SU-DHL-6 (cell line): Measurements from ENCODE around the gene GPRC5C.

Experiments
- H2AFZ ChIP-seq: fragments of 200-600 bp; sonication (generic); 2 replicates; pipeline ENCODE4 v1.6.1; 2014; ENCODE audit warnings: low read depth, mild to moderate bottlenecking, moderate library complexity, mixed read lengths, antibody characterized with exemption, low read length; ENCODE audit not compliant: severe bottlenecking
- H3F3A ChIP-seq: fragments of 200-600 bp; shearing (Covaris generic); 2 replicates; pipeline ENCODE4 v1.6.0; 2016; ENCODE audit warnings: antibody characterized with exemption, mild to moderate bottlenecking; ENCODE audit not compliant: insufficient read depth
- H3K27ac ChIP-seq: fragments of 200-600 bp; sonication (generic); 2 replicates; pipeline ENCODE4 v1.5.1; 2016; ENCODE audit warnings: low read depth, mild to moderate bottlenecking, low read length, moderate library complexity, mixed read lengths
- H3K27me3 ChIP-seq: fragments of 200-600 bp; sonication (generic), shearing (Covaris generic); 2 replicates; pipeline ENCODE4 v1.6.0; 2014; ENCODE audit warnings: mild to moderate bottlenecking, low read length
- H3K36me3 ChIP-seq: fragments of 200-600 bp; sonication (generic); 2 replicates; pipeline ENCODE4 v1.6.1; 2014; ENCODE audit warnings: mild to moderate bottlenecking, low read length, mixed read lengths
- H3K4me2 ChIP-seq: fragments of 300-600, 200-600 bp; shearing (Covaris generic), sonication (generic); 2 replicates; pipeline ENCODE4 v1.6.0; 2014; ENCODE audit warnings: low read length, low read depth, mild to moderate bottlenecking; ENCODE audit not compliant: poor library complexity, severe bottlenecking
- H3K4me3 ChIP-seq: fragments of 200-600 bp; sonication (generic); 2 replicates; pipeline ENCODE4 v1.5.1; 2014; ENCODE audit warnings: antibody characterized with exemption, low read length, mild to moderate bottlenecking, mixed read lengths; ENCODE audit not compliant: insufficient read depth, poor library complexity, severe bottlenecking
- H3K79me2 ChIP-seq: fragments of 200-600 bp; sonication (generic); 2 replicates; pipeline ENCODE4 v1.6.1; 2014; ENCODE audit warnings: mild to moderate bottlenecking, low read length, moderate library complexity; ENCODE audit not compliant: insufficient read depth
- H3K9ac ChIP-seq: fragments of 200-600 bp; sonication (generic); 2 replicates; pipeline ENCODE4 v1.7.0; 2014; ENCODE audit warnings: mild to moderate bottlenecking, low read length
- H3K9me2 ChIP-seq: fragments of 200-600 bp; sonication (generic); replicated peaks from 2 replicates; pipeline ENCODE4 v1.6.1; 2014; ENCODE audit warnings: low read length; ENCODE audit not compliant: insufficient read depth
- H3K9me3 ChIP-seq: fragments of 200-600 bp; sonication (generic); 2 replicates; pipeline ENCODE4 v1.6.1; 2014; ENCODE audit warnings: low read length, mixed read lengths; ENCODE audit not compliant: insufficient read depth
- H4K20me1 ChIP-seq: fragments of 200-600 bp; sonication (generic); 2 replicates; pipeline ENCODE4 v1.6.1; 2014; ENCODE audit warnings: low read depth, mild to moderate bottlenecking, antibody characterized with exemption, low read length, moderate library complexity, mixed read lengths
- CTCF ChIP-seq: fragments of 200-600 bp; sonication (generic); IDR thresholded peaks from one replicate; pipeline ENCODE4 v1.5.1; 2017; ENCODE audit warnings: antibody characterized with exemption, mild to moderate bottlenecking, low read length, moderate library complexity; ENCODE audit not compliant: insufficient read depth, poor library complexity, severe bottlenecking
- EZH2phosphoT487 ChIP-seq: fragments of 200-600 bp; sonication (generic), shearing (Covaris generic); conservative IDR thresholded peaks from 2 replicates; pipeline ENCODE4 v1.6.1; 2018; ENCODE audit warnings: mild to moderate bottlenecking, antibody characterized with exemption, low read length, moderate library complexity, mixed read lengths

GPRC5C gene

GRCh38 chr17:74392848-74393247, 39.0 kb upstream of the GPRC5C start:
- H3K79me2 ChIP-seq = no peaks in the 10 kb centered on the region
- H3K36me3 ChIP-seq = no peaks in the 10 kb centered on the region
- no peaks in the 10 kb centered on the region for H4K20me1 ChIP-seq
- no peak overlapping the region for H2AFZ ChIP-seq
- H3K27me3 ChIP-seq = no peaks in the 10 kb centered on the region
- no peak overlapping the region for H3K27ac ChIP-seq
- no peak overlapping the region for H3K9ac ChIP-seq
- H3K4me2 ChIP-seq = no peak overlapping the region
- H3F3A ChIP-seq = no peaks in the 10 kb centered on the region
- no peaks in the 10 kb centered on the region for H3K9me2 ChIP-seq
- TF ChIP-seq EZH2phosphoT487 = no peak
- no peak for TF ChIP-seq CTCF
- H3K9me3 ChIP-seq = no peaks in the 10 kb centered on the region
- no peak overlapping the region for H3K4me3 ChIP-seq

GRCh38 chr17:74393346-74393942, 38.4 kb upstream of the GPRC5C start:
- no peaks in the 10 kb centered on the region for H3K9me3 ChIP-seq
- no peak overlapping the region for H3K4me3 ChIP-seq
- TF ChIP-seq EZH2phosphoT487 (no peak), CTCF (no peak)
- H3K9ac ChIP-seq = no peak overlapping the region
- H2AFZ ChIP-seq = no peak overlapping the region
- H3K27me3 ChIP-seq = no peaks in the 10 kb centered on the region
- no peaks in the 10 kb centered on the region for H3K9me2 ChIP-seq
- no peaks in the 10 kb centered on the region for H3K79me2 ChIP-seq
- no peaks in the 10 kb centered on the region for H3K36me3 ChIP-seq
- no peaks in the 10 kb centered on the region for H4K20me1 ChIP-seq
- no peak overlapping the region for H3K4me2 ChIP-seq
- H3K27ac ChIP-seq = no peak overlapping the region
- no peaks in the 10 kb centered on the region for H3F3A ChIP-seq

- H3K27ac ChIP-seq = no peak overlapping the region
- no peaks in the 10 kb centered on the region for H3K79me2 ChIP-seq
- no peaks in the 10 kb centered on the region for H3K9me3 ChIP-seq
- no peaks in the 10 kb centered on the region for H3K36me3 ChIP-seq
- H3K9me2 ChIP-seq = no peaks in the 10 kb centered on the region
- no peak overlapping the region for H3K4me3 ChIP-seq
- no peaks in the 10 kb centered on the region for H3K27me3 ChIP-seq
- no peak overlapping the region for H3K9ac ChIP-seq
- H3F3A ChIP-seq = no peaks in the 10 kb centered on the region
- H3K4me2 ChIP-seq = no peak overlapping the region
- no peak overlapping the region for H2AFZ ChIP-seq
- no peaks in the 10 kb centered on the region for H4K20me1 ChIP-seq
- TF ChIP-seq CTCF = no peak
- no peak for TF ChIP-seq EZH2phosphoT487
Observed at GRCh38 chr17:74394275-74394950, 37.5 kb upstream of the GPRC5C start.
